GM12892 (cell line): ENCODE results near the gene SYNCRIP.

Source experiments
- POLR2A ChIP-seq: IDR thresholded peaks from 2 replicates; pipeline ENCODE4 v1.6.1; 2011; ENCODE audit warnings: low read depth, low read length, control low read depth
- POLR2AphosphoS5 ChIP-seq: IDR thresholded peaks from 2 replicates; pipeline ENCODE4 v1.6.1; 2011; ENCODE audit warnings: low read depth, low read length, control low read depth
- TAF1 ChIP-seq: IDR thresholded peaks from 2 replicates; pipeline ENCODE4 v1.6.1; 2011; ENCODE audit warnings: low read depth, mild to moderate bottlenecking, control low read depth, low read length, borderline replicate concordance

- TF ChIP-seq POLR2A, result no peak; the same call in 1 of the 2 replicates
- TF ChIP-seq POLR2AphosphoS5, result no peak
- no peak for TF ChIP-seq TAF1
Observed at GRCh38 chr6:85641897-85642773, 551 bp downstream of the SYNCRIP start.
